Ascending aorta (tissue), 2 donors: ENCODE results near the gene CACNA1D. TPM values are rescaled to one million over a fixed set of nuclear protein-coding genes. Genes with fewer than 3 reads are reported as not detected.

Experiments
- DNase-seq, 2 donors: peaks; one replicate each; pipeline ENCODE4 v3.0.0-alpha.2; 2019; ENCODE audit warnings: low spot score in 2 of 2
- H3K27ac ChIP-seq, 2 donors: fragments of 200-600 bp; sonication (generic); one replicate each; pipeline ENCODE4 v1.5.1; 2016 to 2017; ENCODE audit warnings: mild to moderate bottlenecking in 1 of 2
- H3K27me3 ChIP-seq: fragments of 200-600 bp; sonication (generic); one replicate; pipeline ENCODE4 v1.5.1; 2017
- H3K36me3 ChIP-seq, 2 donors: fragments of 200-600 bp; sonication (generic); one replicate each; pipeline ENCODE4 v1.5.1; 2016
- H3K4me1 ChIP-seq, 2 donors: fragments of 200-600 bp; sonication (generic); one replicate each; pipeline ENCODE4 v1.5.1; 2016 to 2017; ENCODE audit warnings: mild to moderate bottlenecking in 1 of 2
- H3K4me3 ChIP-seq, 2 donors: fragments of 200-600 bp; sonication (generic); one replicate each; pipeline ENCODE4 v1.5.1; 2016 to 2017; ENCODE audit warnings: mild to moderate bottlenecking in 1 of 2
- H3K9me3 ChIP-seq, 2 donors: fragments of 200-600 bp; sonication (generic); one replicate each; pipeline ENCODE4 v1.5.1; 2016
- intact Hi-C: fragments of 100-400 bp; cut with DNase I; formaldehyde crosslinking; loops from one replicate; pipeline ENCODE4 v1.15.1; 2023
- total RNA-seq: library from RNA; depleted of rRNA; stranded (reverse); fragments of >200 nt; gene quantifications from one replicate; pipeline ENCODE4 v1.1.0, GENCODE V29; 2016
- TF ChIP-seq, protein P1 (sequence below), 3 experiments: fragments of 200-600 bp in 2 of 3; fragments of 450-650 bp in 1 of 3; sonication (generic) in 2 of 3; IDR thresholded peaks; one replicate each; pipeline ENCODE4 v1.5.1; 2016 to 2019; ENCODE audit warnings: antibody characterized with exemption in 3 of 3, mild to moderate bottlenecking in 1 of 3, moderate library complexity in 1 of 3

CACNA1D gene
- total RNA-seq, 1 donor from 2014 or later, result 0.43 TPM

DNA sequence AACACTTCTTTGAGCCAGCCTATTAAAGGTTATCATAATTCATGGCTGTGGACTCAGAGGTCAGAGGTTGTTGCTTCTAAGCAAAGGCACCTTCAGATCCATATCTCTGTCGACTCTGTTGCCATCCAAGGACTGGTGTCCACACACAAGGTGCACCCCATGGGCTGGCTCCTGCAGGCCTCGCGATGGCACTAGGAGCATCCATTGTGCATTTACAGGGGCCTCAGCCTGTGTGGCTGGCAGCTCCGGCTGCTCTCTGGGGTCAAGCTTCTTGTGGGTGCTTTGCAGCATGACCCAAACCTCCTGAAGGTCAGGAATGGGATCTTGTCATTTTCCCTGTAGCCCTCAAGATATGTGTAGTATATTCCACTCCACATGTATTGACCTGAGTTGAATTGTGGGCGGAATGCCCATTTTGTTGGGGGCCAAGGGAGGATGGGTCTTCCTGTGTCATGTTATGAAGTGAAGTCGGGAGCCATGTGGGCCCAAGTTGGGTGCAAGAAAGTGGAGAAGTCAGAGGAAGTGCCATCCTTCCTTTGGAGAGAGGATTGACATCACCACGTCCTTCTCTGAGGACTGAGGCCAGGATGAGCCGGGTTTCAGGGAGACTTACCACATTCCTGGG lies 308.0 kb downstream of the CACNA1D start:
- Histone ChIP-seq H3K27me3 (no peaks in the 10 kb centered on the region), H3K4me3 (no peak overlapping the region), H3K27ac (no peak overlapping the region), H3K9me3 (no peaks in the 10 kb centered on the region), H3K36me3 (no peaks in the 10 kb centered on the region), H3K4me1 (peaks cover 8 to 11% of the 10 kb centered on the region in 2 donors)
- DNase-seq, result no peak
- intact Hi-C loops, result no loop called here
- TF ChIP-seq, protein P1, sequence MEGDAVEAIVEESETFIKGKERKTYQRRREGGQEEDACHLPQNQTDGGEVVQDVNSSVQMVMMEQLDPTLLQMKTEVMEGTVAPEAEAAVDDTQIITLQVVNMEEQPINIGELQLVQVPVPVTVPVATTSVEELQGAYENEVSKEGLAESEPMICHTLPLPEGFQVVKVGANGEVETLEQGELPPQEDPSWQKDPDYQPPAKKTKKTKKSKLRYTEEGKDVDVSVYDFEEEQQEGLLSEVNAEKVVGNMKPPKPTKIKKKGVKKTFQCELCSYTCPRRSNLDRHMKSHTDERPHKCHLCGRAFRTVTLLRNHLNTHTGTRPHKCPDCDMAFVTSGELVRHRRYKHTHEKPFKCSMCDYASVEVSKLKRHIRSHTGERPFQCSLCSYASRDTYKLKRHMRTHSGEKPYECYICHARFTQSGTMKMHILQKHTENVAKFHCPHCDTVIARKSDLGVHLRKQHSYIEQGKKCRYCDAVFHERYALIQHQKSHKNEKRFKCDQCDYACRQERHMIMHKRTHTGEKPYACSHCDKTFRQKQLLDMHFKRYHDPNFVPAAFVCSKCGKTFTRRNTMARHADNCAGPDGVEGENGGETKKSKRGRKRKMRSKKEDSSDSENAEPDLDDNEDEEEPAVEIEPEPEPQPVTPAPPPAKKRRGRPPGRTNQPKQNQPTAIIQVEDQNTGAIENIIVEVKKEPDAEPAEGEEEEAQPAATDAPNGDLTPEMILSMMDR (IDR thresholded peaks at IDR 0.05), result no peak

DNA sequence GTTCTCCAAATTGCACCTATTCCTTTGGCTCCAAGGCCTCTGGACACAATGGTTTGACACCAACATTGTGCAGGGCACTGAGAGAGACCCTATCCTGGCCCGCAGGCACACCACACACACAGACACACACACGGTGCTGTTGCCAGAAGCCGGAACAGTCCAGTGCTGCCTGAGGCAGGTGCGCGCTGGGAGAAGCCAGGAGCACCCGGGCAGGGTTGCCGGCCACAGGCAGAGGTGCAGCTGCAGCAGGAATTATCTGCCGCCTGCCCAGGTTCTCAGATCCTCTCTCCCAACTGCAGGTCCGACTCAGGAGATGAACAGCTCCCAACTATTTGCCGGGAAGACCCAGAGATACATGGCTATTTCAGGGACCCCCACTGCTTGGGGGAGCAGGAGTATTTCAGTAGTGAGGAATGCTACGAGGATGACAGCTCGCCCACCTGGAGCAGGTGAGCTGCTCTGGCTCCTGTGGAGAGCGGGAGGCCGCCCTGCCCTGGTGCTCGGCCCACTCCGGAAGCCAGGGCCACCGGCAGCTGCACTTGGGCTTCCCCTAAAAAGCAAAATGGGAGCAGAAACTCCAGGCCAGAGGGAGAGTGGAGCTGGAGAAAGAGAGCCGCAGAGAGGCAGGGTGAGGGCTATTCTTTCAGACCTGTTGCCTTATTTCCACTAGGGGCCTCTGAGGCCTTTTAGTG lies 308.9 kb downstream of the CACNA1D start:
- Histone ChIP-seq H3K36me3 (no peaks in the 10 kb centered on the region), H3K9me3 (no peaks in the 10 kb centered on the region), H3K4me3 (no peak overlapping the region), H3K27ac (no peak overlapping the region), H3K27me3 (no peaks in the 10 kb centered on the region), H3K4me1 (peaks cover 8 to 11% of the 10 kb centered on the region in 2 donors)
- TF ChIP-seq, protein P1 (IDR thresholded peaks at IDR 0.05), result no peak
- peak in 1 of 2 donors; percentile 24 for DNase-seq
- intact Hi-C loops, result no loop called here

DNA sequence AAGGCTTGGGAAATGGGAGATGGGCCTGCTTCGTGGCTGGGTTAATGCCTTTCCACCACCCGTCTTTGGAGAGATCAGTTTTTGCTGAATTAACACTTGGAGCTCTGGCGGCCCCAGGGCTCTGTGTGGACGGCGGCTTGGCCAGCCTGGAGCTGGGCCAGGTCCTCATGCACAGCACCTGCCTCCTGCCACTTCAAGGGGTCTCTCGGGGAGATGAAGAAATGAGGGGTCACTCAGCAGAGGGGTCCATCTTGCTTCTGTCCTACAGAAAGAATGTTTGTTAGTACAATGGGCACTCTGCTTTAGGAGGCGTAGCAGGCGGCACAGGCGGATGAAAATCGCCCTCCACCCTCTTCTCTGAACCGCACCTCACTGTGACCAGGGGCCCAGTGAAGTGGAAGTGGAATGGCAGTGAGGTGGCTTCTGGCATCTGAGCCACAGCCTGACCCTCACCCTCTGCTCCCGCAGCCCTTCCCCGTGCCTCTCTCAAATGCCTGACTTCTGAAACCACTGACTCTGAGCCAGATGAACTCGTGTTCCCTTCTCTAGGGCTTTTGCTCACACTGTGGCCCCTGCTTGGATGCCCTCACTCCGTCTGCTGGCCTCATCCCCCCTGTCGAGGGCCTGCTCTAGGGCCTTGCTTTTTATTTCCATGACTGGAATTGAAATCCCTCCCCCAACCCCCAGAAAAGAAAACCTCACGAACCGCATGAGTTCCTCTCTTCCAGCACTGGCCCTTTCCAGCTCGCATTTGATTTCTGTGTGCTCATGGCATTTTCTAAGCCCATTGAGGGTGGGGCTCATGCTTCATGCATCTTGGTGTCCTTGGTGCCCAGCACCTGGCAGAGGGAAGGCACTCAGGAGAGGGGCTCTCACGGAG lies 309.6 kb downstream of the CACNA1D start:
- Histone ChIP-seq H3K9me3 (no peaks in the 10 kb centered on the region), H3K4me1 (peaks cover 8 to 11% of the 10 kb centered on the region in 2 donors), H3K27me3 (no peaks in the 10 kb centered on the region), H3K4me3 (no peak overlapping the region), H3K36me3 (no peaks in the 10 kb centered on the region), H3K27ac (no peak overlapping the region)
- intact Hi-C loops, result no loop called here
- TF ChIP-seq, protein P1 (IDR thresholded peaks at IDR 0.05), result no peak
- DNase-seq, result peak in 1 of 2 donors; percentile 49

DNA sequence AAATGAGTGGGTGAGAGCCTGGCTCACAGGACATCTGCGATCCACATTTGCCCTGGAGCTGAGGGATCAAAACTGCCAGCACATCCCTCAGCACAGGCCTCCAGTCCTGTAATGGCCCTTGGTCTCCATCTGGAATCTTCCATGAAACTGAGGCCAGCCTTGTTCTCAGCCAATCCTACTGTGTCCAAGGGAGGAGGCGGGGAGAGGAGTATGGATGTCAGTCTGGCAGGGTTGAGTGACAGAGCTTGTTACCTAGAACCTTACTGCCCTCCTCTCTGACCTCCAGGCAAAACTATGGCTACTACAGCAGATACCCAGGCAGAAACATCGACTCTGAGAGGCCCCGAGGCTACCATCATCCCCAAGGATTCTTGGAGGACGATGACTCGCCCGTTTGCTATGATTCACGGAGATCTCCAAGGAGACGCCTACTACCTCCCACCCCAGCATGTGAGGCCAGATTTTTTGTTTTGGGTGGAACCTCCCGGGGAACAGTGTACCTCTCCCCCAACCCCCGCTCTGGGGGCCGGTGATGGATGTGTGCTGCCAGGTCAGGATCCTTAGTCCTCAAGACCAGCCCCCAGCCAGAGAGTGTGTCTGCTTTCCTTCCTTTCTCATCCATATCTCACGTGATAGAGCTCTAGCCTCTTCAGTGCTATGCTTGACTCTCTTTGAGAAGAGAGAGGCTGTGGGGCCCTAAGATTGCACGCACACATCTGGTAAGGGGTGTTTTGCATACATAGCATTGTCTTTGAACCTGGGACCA lies 310.5 kb downstream of the CACNA1D start:
- TF ChIP-seq, protein P1 (IDR thresholded peaks at IDR 0.05), result no peak
- peak in 1 of 2 donors; percentile 65 for DNase-seq
- no peak overlapping the region for H3K4me3 ChIP-seq
- peaks cover 8 to 11% of the 10 kb centered on the region in 2 donors for H3K4me1 ChIP-seq
- H3K9me3 ChIP-seq, result no peaks in the 10 kb centered on the region
- H3K36me3 ChIP-seq, result no peaks in the 10 kb centered on the region
- intact Hi-C loops, result no loop called here
- H3K27ac ChIP-seq, result no peak overlapping the region
- no peaks in the 10 kb centered on the region for H3K27me3 ChIP-seq
